ENCODE data around the gene PRDM16.

PRDM16 gene

DNA sequence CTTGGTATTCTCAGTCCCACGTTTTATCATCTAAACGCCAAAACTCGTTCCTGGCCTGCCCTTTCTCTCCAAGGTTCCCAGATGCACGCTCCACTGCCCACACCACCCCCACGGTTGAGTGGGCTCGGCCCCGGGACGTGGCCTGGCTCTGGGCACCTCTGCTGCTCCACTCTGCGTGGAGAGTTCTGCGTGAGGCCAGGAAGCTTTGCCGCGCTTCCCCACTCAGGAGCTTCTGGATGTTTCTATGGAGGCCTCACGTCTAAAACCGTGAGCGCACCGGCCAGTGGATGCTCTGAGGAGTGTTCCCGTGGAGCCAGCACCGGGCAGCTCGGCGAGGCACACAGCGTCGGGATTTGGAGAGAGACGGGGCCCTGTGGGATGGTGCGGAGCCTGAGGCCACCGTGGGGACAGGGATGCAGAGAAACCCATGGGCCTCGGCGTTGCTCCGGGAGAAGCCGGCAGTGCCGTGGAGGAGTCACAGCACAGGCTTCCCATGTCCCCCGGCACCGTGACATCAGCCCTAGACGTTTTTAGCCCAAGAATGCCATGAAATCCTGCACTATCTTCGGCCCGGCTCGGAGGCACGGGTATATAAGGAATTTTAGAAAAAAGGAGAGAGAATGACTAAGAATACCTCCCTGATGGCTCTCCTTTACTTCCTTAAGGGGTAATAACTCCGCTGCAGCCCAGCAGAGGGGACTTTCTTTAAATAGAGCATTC lies 125.9 kb downstream of the PRDM16 start:
- Histone ChIP-seq H3K27me3 (ENCODE audit: insufficient read depth, low read length) (no peaks in the 10 kb centered on the region), H3K4me3 (ENCODE audit: low read length) (no peak overlapping the region), H3K36me3 (ENCODE audit: insufficient read depth, low read length) (no peaks in the 10 kb centered on the region), H3K4me1 (ENCODE audit: insufficient read depth, low read length) (0 out of 2 replicates have a peak, but pooled peaks cover 4% of the 10 kb centered on the region), H3K9ac (ENCODE audit: low read depth, low read length) (no peak overlapping the region), H3K27ac (ENCODE audit: low read depth, low read length) (no peak overlapping the region), H3K9me3 (ENCODE audit: insufficient read depth, low read depth, low read length) (peaks cover 14% of the 10 kb centered on the region; the same call in 1 of the 2 replicates)
- WGBS = 92% methylated on average over 37 of the region's 38 CpGs

DNA sequence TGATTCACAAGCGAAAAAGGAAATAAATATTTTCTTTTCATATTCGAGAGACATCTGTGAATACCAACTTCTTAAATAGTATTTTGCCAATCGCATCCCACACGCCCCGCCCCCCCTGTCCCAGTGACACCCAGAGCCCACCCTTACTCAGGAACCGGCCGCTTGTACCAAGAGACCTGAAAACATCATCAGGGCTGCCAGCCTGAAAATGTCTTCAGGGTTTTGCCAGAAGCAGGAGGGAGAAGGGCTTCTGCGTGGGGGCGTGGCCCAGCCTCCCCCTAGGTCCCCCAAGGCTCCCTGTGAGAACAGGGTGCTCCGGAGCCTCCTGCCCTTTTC lies 126.4 kb downstream of the PRDM16 start:
- Histone ChIP-seq H3K27ac (ENCODE audit: low read depth, low read length) (no peak overlapping the region), H3K27me3 (ENCODE audit: insufficient read depth, low read length) (no peaks in the 10 kb centered on the region), H3K4me3 (ENCODE audit: low read length) (no peak overlapping the region), H3K4me1 (ENCODE audit: insufficient read depth, low read length) (0 out of 2 replicates have a peak, but pooled peaks cover 4% of the 10 kb centered on the region), H3K36me3 (ENCODE audit: insufficient read depth, low read length) (no peaks in the 10 kb centered on the region), H3K9me3 (ENCODE audit: insufficient read depth, low read depth, low read length) (peaks cover 14% of the 10 kb centered on the region; the same call in 1 of the 2 replicates), H3K9ac (ENCODE audit: low read depth, low read length) (no peak overlapping the region)
- 90% methylated on average over 9 of the region's 10 CpGs for WGBS

DNA sequence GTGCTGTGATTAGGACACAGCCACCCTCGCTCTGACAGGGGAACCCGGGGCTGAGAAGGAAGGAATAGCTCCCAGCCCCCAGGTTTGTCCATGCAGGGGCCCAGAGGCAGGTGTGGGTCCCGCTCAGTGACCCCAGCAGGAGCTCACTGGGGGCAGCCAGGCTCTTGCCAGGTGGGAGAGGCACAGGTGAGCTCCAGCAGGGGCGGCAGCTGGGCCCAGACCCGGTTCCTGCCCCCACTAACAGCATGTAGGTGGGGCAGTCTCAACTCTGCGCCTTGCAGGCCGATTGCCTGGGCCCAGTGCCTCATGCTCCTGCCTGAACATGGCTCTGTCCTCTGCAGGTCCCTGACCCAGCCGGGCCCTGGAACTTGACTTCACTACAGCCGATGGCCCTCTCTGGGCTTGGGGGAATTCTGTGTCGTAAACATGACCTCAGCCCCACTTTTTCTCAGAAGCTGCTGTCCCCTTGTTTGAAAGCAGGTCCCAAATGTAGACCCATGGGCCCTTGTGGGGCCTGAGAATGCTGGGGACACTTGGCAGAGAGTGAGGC lies 127.0 kb downstream of the PRDM16 start:
- Histone ChIP-seq H3K4me3 (ENCODE audit: low read length) (no peak overlapping the region), H3K27ac (ENCODE audit: low read depth, low read length) (no peak overlapping the region), H3K4me1 (ENCODE audit: insufficient read depth, low read length) (no peaks in the 10 kb centered on the region), H3K9ac (ENCODE audit: low read depth, low read length) (no peak overlapping the region), H3K27me3 (ENCODE audit: insufficient read depth, low read length) (no peaks in the 10 kb centered on the region), H3K36me3 (ENCODE audit: insufficient read depth, low read length) (no peaks in the 10 kb centered on the region), H3K9me3 (ENCODE audit: insufficient read depth, low read depth, low read length) (peaks cover 14% of the 10 kb centered on the region; the same call in 1 of the 2 replicates)
- 92% methylated on average over 10 of the region's 10 CpGs for WGBS

DNA sequence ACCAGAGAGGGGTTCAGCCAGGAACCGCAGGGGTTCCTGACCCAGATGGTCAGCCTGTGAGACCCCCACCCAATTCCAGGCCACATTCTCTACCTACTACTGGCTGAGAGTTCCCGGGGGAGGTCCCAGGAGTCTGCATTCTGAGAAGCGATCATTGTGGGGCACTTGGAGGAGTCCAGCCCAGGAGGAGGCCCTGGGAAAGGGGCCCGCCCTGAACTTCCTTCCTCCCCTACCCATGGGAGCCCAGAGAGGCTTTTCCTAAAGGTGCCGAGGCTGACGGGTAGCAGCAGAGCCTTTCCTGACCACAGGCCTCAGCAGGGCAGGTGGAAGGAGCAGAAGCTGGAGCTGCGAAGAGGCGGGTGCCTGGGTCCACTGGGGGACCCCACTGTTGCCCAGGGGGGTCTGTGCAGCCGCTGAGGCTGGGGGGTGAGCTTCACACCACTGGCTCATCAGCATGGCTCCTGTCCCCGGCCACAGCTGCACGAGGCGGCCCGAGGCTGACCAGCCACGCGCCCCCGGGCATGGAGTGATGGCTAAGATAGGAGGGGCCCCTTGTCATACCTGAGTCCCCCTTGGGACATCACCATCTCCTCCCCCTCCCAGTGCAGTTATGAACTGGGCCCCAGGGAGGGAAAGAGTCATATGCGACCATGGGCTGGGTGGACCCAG lies 127.7 kb downstream of the PRDM16 start:
- WGBS = 97% methylated on average over 17 of the region's 17 CpGs
- H3K4me3 ChIP-seq (ENCODE audit: low read length) = no peak overlapping the region
- no peaks in the 10 kb centered on the region for H3K4me1 ChIP-seq (ENCODE audit: insufficient read depth, low read length)
- H3K9me3 ChIP-seq (ENCODE audit: insufficient read depth, low read depth, low read length) = peaks cover 8% of the 10 kb centered on the region; the same call in 1 of the 2 replicates
- H3K27ac ChIP-seq (ENCODE audit: low read depth, low read length) = no peak overlapping the region
- H3K27me3 ChIP-seq (ENCODE audit: insufficient read depth, low read length) = no peaks in the 10 kb centered on the region
- no peak overlapping the region for H3K9ac ChIP-seq (ENCODE audit: low read depth, low read length)
- H3K36me3 ChIP-seq (ENCODE audit: insufficient read depth, low read length) = no peaks in the 10 kb centered on the region

DNA sequence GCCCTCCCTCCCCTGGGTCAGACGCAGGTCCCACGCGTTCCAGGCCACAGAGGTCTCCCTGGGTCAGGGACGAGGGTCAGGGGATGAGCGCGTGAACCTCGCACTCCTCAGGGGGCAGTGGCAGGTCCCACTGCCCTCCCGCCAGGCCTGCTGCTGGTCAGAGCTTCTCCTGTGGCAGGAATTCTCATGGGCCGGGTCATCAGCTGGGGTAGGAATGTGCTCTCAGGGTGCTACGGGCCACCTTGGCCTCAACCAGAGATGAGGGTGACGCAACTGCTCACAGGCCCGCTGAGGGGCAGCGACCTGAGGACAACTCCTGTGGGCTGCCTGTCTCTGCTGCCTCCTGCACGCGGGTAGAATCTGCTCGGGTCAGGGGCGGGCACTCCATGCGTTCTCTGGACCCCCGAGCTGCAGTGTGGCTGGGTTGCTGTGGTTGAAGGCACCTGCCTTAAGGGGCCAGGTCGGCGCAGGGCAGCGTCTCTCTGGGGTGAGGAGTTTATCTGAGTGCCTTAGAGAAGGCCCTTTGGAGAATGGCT lies 128.8 kb downstream of the PRDM16 start:
- Histone ChIP-seq H3K27me3 (ENCODE audit: insufficient read depth, low read length) (no peaks in the 10 kb centered on the region), H3K9ac (ENCODE audit: low read depth, low read length) (no peak overlapping the region), H3K4me3 (ENCODE audit: low read length) (no peak overlapping the region), H3K36me3 (ENCODE audit: insufficient read depth, low read length) (no peaks in the 10 kb centered on the region), H3K9me3 (ENCODE audit: insufficient read depth, low read depth, low read length) (no peaks in the 10 kb centered on the region), H3K4me1 (ENCODE audit: insufficient read depth, low read length) (no peaks in the 10 kb centered on the region), H3K27ac (ENCODE audit: low read depth, low read length) (no peak overlapping the region)
- 94% methylated on average over 22 of the region's 22 CpGs for WGBS

GRCh38 chr1:3198371-3199271 lies 129.6 kb downstream of the PRDM16 start:
- Histone ChIP-seq H3K36me3 (ENCODE audit: insufficient read depth, low read length) (no peaks in the 10 kb centered on the region), H3K4me1 (ENCODE audit: insufficient read depth, low read length) (no peaks in the 10 kb centered on the region), H3K4me3 (ENCODE audit: low read length) (no peak overlapping the region), H3K27ac (ENCODE audit: low read depth, low read length) (no peak overlapping the region), H3K27me3 (ENCODE audit: insufficient read depth, low read length) (no peaks in the 10 kb centered on the region), H3K9ac (ENCODE audit: low read depth, low read length) (no peak overlapping the region), H3K9me3 (ENCODE audit: insufficient read depth, low read depth, low read length) (no peaks in the 10 kb centered on the region)
- WGBS = 94% methylated on average over 40 of the region's 40 CpGs

GRCh38 chr1:3204725-3205124 lies 135.7 kb downstream of the PRDM16 start:
- no peaks in the 10 kb centered on the region for H3K9me3 ChIP-seq (ENCODE audit: insufficient read depth, low read depth, low read length)
- H3K4me1 ChIP-seq (ENCODE audit: insufficient read depth, low read length) = no peaks in the 10 kb centered on the region

GRCh38 chr1:3205815-3206214 lies 136.8 kb downstream of the PRDM16 start:
- no peaks in the 10 kb centered on the region for H3K27me3 ChIP-seq (ENCODE audit: insufficient read depth, low read length)
- H3K4me1 ChIP-seq (ENCODE audit: insufficient read depth, low read length) = no peaks in the 10 kb centered on the region
- H3K36me3 ChIP-seq (ENCODE audit: insufficient read depth, low read length) = no peaks in the 10 kb centered on the region
- 93% methylated on average over 13 of the region's 13 CpGs for WGBS
- no peak overlapping the region for H3K27ac ChIP-seq (ENCODE audit: low read depth, low read length)
- H3K9ac ChIP-seq (ENCODE audit: low read depth, low read length) = no peak overlapping the region
- H3K4me3 ChIP-seq (ENCODE audit: low read length) = no peak overlapping the region
- no peaks in the 10 kb centered on the region for H3K9me3 ChIP-seq (ENCODE audit: insufficient read depth, low read depth, low read length)

More at GRCh38 chr1:3204725-3205124, 135.7 kb downstream of the PRDM16 start:
- Histone ChIP-seq H3K36me3 (ENCODE audit: insufficient read depth, low read length) (no peaks in the 10 kb centered on the region), H3K27ac (ENCODE audit: low read depth, low read length) (no peak overlapping the region), H3K9ac (ENCODE audit: low read depth, low read length) (no peak overlapping the region), H3K4me3 (ENCODE audit: low read length) (no peak overlapping the region), H3K27me3 (ENCODE audit: insufficient read depth, low read length) (no peaks in the 10 kb centered on the region)
- 43% methylated on average over 20 of the region's 20 CpGs for WGBS

- H3K9ac ChIP-seq (ENCODE audit: low read depth, low read length) = no peak overlapping the region
- H3K27me3 ChIP-seq (ENCODE audit: insufficient read depth, low read length) = no peaks in the 10 kb centered on the region
- no peak overlapping the region for H3K4me3 ChIP-seq (ENCODE audit: low read length)
- H3K27ac ChIP-seq (ENCODE audit: low read depth, low read length) = no peak overlapping the region
- no peaks in the 10 kb centered on the region for H3K9me3 ChIP-seq (ENCODE audit: insufficient read depth, low read depth, low read length)
- no peaks in the 10 kb centered on the region for H3K36me3 ChIP-seq (ENCODE audit: insufficient read depth, low read length)
- H3K4me1 ChIP-seq (ENCODE audit: insufficient read depth, low read length) = no peaks in the 10 kb centered on the region
- WGBS = 95% methylated on average over 13 of the region's 13 CpGs
Measured at GRCh38 chr1:3206696-3207095, 137.7 kb downstream of the PRDM16 start.

- Histone ChIP-seq H3K9ac (ENCODE audit: low read depth, low read length) (no peak overlapping the region), H3K4me1 (ENCODE audit: insufficient read depth, low read length) (no peaks in the 10 kb centered on the region), H3K9me3 (ENCODE audit: insufficient read depth, low read depth, low read length) (no peaks in the 10 kb centered on the region), H3K4me3 (ENCODE audit: low read length) (no peak overlapping the region), H3K27ac (ENCODE audit: low read depth, low read length) (no peak overlapping the region), H3K27me3 (ENCODE audit: insufficient read depth, low read length) (no peaks in the 10 kb centered on the region), H3K36me3 (ENCODE audit: insufficient read depth, low read length) (no peaks in the 10 kb centered on the region)
- 90% methylated on average over 26 of the region's 26 CpGs for WGBS
Measured at GRCh38 chr1:3207217-3207848, 138.3 kb downstream of the PRDM16 start.

Measured in HUES64 (cell line).